ENCODE measurements around the gene PAPOLA. TPM values are rescaled to one million over a fixed set of nuclear protein-coding genes. Genes with fewer than 3 reads are reported as not detected.

The PAPOLA gene
- polyA plus RNA-seq, 1 donor from 2014 or later = 95.1 TPM

- Mint-ChIP-seq H3K4me3 (no peak overlapping the region), H3K4me1 (peaks cover 2 to 5% (median 3%) of the 10 kb centered on the region in 3 donors), H3K9me3 (no peaks in the 10 kb centered on the region), H3K36me3 (peaks cover 6% of the 10 kb centered on the region), H3K27ac (no peak overlapping the region), H3K27me3 (no peaks in the 10 kb centered on the region)
Observed at GRCh38 chr14:96567289-96567899, 65.2 kb downstream of the PAPOLA start.

- Mint-ChIP-seq H3K27me3 (no peaks in the 10 kb centered on the region), H3K4me3 (no peak overlapping the region), H3K27ac (peak overlapping the region in 1 of 3 donors; percentile 51), H3K9me3 (no peaks in the 10 kb centered on the region), H3K4me1 (peaks cover 2 to 5% (median 3%) of the 10 kb centered on the region in 3 donors), H3K36me3 (peaks cover 7% of the 10 kb centered on the region)
Observed at GRCh38 chr14:96568621-96569020, 66.4 kb downstream of the PAPOLA start.

- Mint-ChIP-seq H3K4me1 (peaks cover 2 to 18% (median 16%) of the 10 kb centered on the region in 3 donors), H3K4me3 (no peak overlapping the region), H3K27ac (no peak overlapping the region), H3K27me3 (no peaks in the 10 kb centered on the region), H3K9me3 (no peaks in the 10 kb centered on the region), H3K36me3 (peaks cover 4% of the 10 kb centered on the region)
Observed at GRCh38 chr14:96571311-96571710, 69.1 kb downstream of the PAPOLA start.

GRCh38 chr14:96573473-96574100, 71.4 kb downstream of the PAPOLA start:
- no peaks in the 10 kb centered on the region for H3K9me3 Mint-ChIP-seq
- H3K36me3 Mint-ChIP-seq = peaks cover 2% of the 10 kb centered on the region
- peaks cover 0 to 18% (median 17%) of the 10 kb centered on the region in 3 donors for H3K4me1 Mint-ChIP-seq
- H3K27ac Mint-ChIP-seq = no peak overlapping the region
- no peak overlapping the region for H3K4me3 Mint-ChIP-seq
- no peaks in the 10 kb centered on the region for H3K27me3 Mint-ChIP-seq

- Mint-ChIP-seq H3K36me3 (peaks cover 2% of the 10 kb centered on the region), H3K4me1 (peaks cover 0 to 18% (median 17%) of the 10 kb centered on the region in 3 donors), H3K27ac (no peak overlapping the region), H3K9me3 (no peaks in the 10 kb centered on the region), H3K27me3 (no peaks in the 10 kb centered on the region), H3K4me3 (no peak overlapping the region)
Observed at GRCh38 chr14:96574171-96574632, 72.0 kb downstream of the PAPOLA start.

GRCh38 chr14:96574633-96575632, 72.8 kb downstream of the PAPOLA start:
- Mint-ChIP-seq H3K27ac (no peak overlapping the region), H3K4me3 (no peak overlapping the region), H3K9me3 (no peaks in the 10 kb centered on the region), H3K4me1 (peaks cover 0 to 18% (median 17%) of the 10 kb centered on the region in 3 donors), H3K36me3 (peaks cover 2% of the 10 kb centered on the region), H3K27me3 (no peaks in the 10 kb centered on the region)

- peaks cover 2% of the 10 kb centered on the region for H3K36me3 Mint-ChIP-seq
- H3K4me3 Mint-ChIP-seq = no peak overlapping the region
- H3K27ac Mint-ChIP-seq = peak overlapping the region in 1 of 3 donors; percentile 3
- peaks cover 0 to 23% (median 17%) of the 10 kb centered on the region in 3 donors for H3K4me1 Mint-ChIP-seq
- no peaks in the 10 kb centered on the region for H3K27me3 Mint-ChIP-seq
- no peaks in the 10 kb centered on the region for H3K9me3 Mint-ChIP-seq
Observed at GRCh38 chr14:96576359-96576758, 74.2 kb downstream of the PAPOLA start.

- Mint-ChIP-seq H3K27ac (peak overlapping the region in 1 of 3 donors; percentile 27), H3K9me3 (no peaks in the 10 kb centered on the region), H3K36me3 (peaks cover 2% of the 10 kb centered on the region), H3K4me1 (peaks cover 2 to 28% (median 17%) of the 10 kb centered on the region in 3 donors), H3K4me3 (no peak overlapping the region), H3K27me3 (no peaks in the 10 kb centered on the region)
Observed at GRCh38 chr14:96576937-96577336, 74.8 kb downstream of the PAPOLA start.

GRCh38 chr14:96578619-96579018, 76.4 kb downstream of the PAPOLA start:
- no peaks in the 10 kb centered on the region for H3K36me3 Mint-ChIP-seq
- H3K27ac Mint-ChIP-seq = no peak overlapping the region
- H3K4me3 Mint-ChIP-seq = no peak overlapping the region
- H3K9me3 Mint-ChIP-seq = no peaks in the 10 kb centered on the region
- peaks cover 2 to 35% (median 25%) of the 10 kb centered on the region in 3 donors for H3K4me1 Mint-ChIP-seq
- peaks cover 6% of the 10 kb centered on the region for H3K27me3 Mint-ChIP-seq

GRCh38 chr14:96579358-96579757, 77.2 kb downstream of the PAPOLA start:
- H3K27ac Mint-ChIP-seq = no peak overlapping the region
- H3K9me3 Mint-ChIP-seq = no peaks in the 10 kb centered on the region
- H3K4me1 Mint-ChIP-seq = peaks cover 2 to 30% (median 23%) of the 10 kb centered on the region in 3 donors
- H3K36me3 Mint-ChIP-seq = no peaks in the 10 kb centered on the region
- H3K4me3 Mint-ChIP-seq = no peak overlapping the region
- H3K27me3 Mint-ChIP-seq = peaks cover 11% of the 10 kb centered on the region

GRCh38 chr14:96579855-96580254, 77.7 kb downstream of the PAPOLA start:
- Mint-ChIP-seq H3K27me3 (peaks cover 13% of the 10 kb centered on the region), H3K4me3 (no peak overlapping the region), H3K4me1 (peaks cover 2 to 29% (median 24%) of the 10 kb centered on the region in 3 donors), H3K9me3 (no peaks in the 10 kb centered on the region), H3K27ac (no peak overlapping the region), H3K36me3 (no peaks in the 10 kb centered on the region)

GRCh38 chr14:96580566-96580965, 78.4 kb downstream of the PAPOLA start:
- Mint-ChIP-seq H3K36me3 (no peaks in the 10 kb centered on the region), H3K9me3 (no peaks in the 10 kb centered on the region), H3K4me3 (no peak overlapping the region), H3K27me3 (peaks cover 20% of the 10 kb centered on the region), H3K4me1 (peaks cover 2 to 24% (median 22%) of the 10 kb centered on the region in 3 donors), H3K27ac (no peak overlapping the region)

GRCh38 chr14:96581026-96581425, 78.8 kb downstream of the PAPOLA start:
- no peak overlapping the region for H3K4me3 Mint-ChIP-seq

GRCh38 chr14:96581902-96582301, 79.7 kb downstream of the PAPOLA start:
- H3K9me3 Mint-ChIP-seq = no peaks in the 10 kb centered on the region
- peaks cover 30% of the 10 kb centered on the region for H3K27me3 Mint-ChIP-seq
- no peaks in the 10 kb centered on the region for H3K36me3 Mint-ChIP-seq
- no peak overlapping the region for H3K4me3 Mint-ChIP-seq
- peaks cover 2 to 22% (median 19%) of the 10 kb centered on the region in 3 donors for H3K4me1 Mint-ChIP-seq
- no peak overlapping the region for H3K27ac Mint-ChIP-seq

More at GRCh38 chr14:96581026-96581425, 78.8 kb downstream of the PAPOLA start:
- peaks cover 2 to 27% (median 24%) of the 10 kb centered on the region in 3 donors for H3K4me1 Mint-ChIP-seq
- H3K36me3 Mint-ChIP-seq = no peaks in the 10 kb centered on the region
- H3K27me3 Mint-ChIP-seq = peaks cover 25% of the 10 kb centered on the region
- no peak overlapping the region for H3K27ac Mint-ChIP-seq
- H3K9me3 Mint-ChIP-seq = no peaks in the 10 kb centered on the region

Data from IgD-negative memory B cell (primary cell).